HT1080 (cell line): ENCODE measurements around the gene IGF2R. TPM values are rescaled to one million over a fixed set of nuclear protein-coding genes. Genes with fewer than 3 reads are reported as not detected.
"Not testable (repeated sequence)": the region's sequence is repeated elsewhere in the genome, so short reads cannot be mapped to it uniquely, and the experiment has no call there.

ENCODE experiments used
- DNase-seq: peaks from one replicate; pipeline ENCODE4 v3.0.0-alpha.2; 2015; ENCODE audit warnings: low read depth
- total RNA-seq: library from RNA; depleted of rRNA; stranded (reverse); fragments of >200 nt; shearing (Covaris generic); gene quantifications from 2 replicates; pipeline ENCODE4 v1.2.3, GENCODE V29; 2014

Gene IGF2R
- total RNA-seq, 1 experiment from 2014 or later, result 38.1 TPM

- no peak for DNase-seq
Observed at GRCh38 chr6:159996087-159996622, 27.3 kb downstream of the IGF2R start.

- DNase-seq, result no peak
Observed at GRCh38 chr6:159996626-159997497, 28.0 kb downstream of the IGF2R start.

- no peak for DNase-seq
Observed at GRCh38 chr6:159997498-159998101, 28.7 kb downstream of the IGF2R start.

GRCh38 chr6:159998538-159998937, 29.7 kb downstream of the IGF2R start:
- DNase-seq, result no peak

GRCh38 chr6:159999240-159999671, 30.4 kb downstream of the IGF2R start:
- no peak for DNase-seq

- DNase-seq, result no peak
Observed at GRCh38 chr6:160000280-160000704, 31.4 kb downstream of the IGF2R start.

GRCh38 chr6:160000893-160001427, 32.1 kb downstream of the IGF2R start:
- DNase-seq, result not testable (repeated sequence)

GRCh38 chr6:160002882-160003281, 34.0 kb downstream of the IGF2R start:
- no peak for DNase-seq

GRCh38 chr6:160004018-160004417, 35.1 kb downstream of the IGF2R start:
- no peak for DNase-seq

- DNase-seq, result no peak
Observed at GRCh38 chr6:160004419-160005175, 35.7 kb downstream of the IGF2R start.

GRCh38 chr6:160005211-160005610, 36.3 kb downstream of the IGF2R start:
- no peak for DNase-seq

- DNase-seq, result no peak
Observed at GRCh38 chr6:160005861-160006540, 37.1 kb downstream of the IGF2R start.

GRCh38 chr6:160007145-160007544, 38.3 kb downstream of the IGF2R start:
- no peak for DNase-seq

- no peak for DNase-seq
Observed at GRCh38 chr6:160007611-160008010, 38.7 kb downstream of the IGF2R start.

- DNase-seq, result no peak
Observed at GRCh38 chr6:160010067-160010466, 41.2 kb downstream of the IGF2R start.

- no peak for DNase-seq
Observed at GRCh38 chr6:160013987-160014868, 45.3 kb downstream of the IGF2R start.

- no peak for DNase-seq
Observed at GRCh38 chr6:160014869-160015182, 45.9 kb downstream of the IGF2R start.

- DNase-seq, result no peak
Observed at GRCh38 chr6:160015778-160016684, 47.1 kb downstream of the IGF2R start.

- DNase-seq, result no peak
Observed at GRCh38 chr6:160022101-160022500, 53.2 kb downstream of the IGF2R start.
